Fibroblast of the conjunctiva (primary cell): ENCODE measurements around the gene SYS1.

Source experiments
- DNase-seq: peaks from one replicate; pipeline ENCODE4 v3.0.0-alpha.2; 2010; ENCODE audit warnings: low read depth

SYS1 gene

GRCh38 chr20:45358282-45359068 is 4.5 kb upstream of the SYS1 start:
- no peak for DNase-seq

DNA sequence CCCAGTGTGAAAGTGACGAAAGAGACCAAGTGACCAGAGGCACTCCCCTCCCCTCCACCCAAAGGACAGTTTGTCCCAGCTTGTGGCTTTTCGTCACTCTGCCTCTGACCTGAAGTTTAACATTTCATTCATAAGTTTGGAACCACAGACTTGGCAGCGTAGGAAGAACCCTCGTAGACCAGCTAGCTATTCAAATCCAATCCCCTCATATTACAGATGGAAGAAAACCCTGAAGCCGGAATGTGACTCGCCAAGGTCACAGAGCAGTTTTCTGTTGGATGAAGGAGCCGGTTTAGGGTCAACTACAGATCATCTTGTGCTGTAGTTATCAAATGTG is 3.9 kb upstream of the SYS1 start:
- DNase-seq = no peak

DNA sequence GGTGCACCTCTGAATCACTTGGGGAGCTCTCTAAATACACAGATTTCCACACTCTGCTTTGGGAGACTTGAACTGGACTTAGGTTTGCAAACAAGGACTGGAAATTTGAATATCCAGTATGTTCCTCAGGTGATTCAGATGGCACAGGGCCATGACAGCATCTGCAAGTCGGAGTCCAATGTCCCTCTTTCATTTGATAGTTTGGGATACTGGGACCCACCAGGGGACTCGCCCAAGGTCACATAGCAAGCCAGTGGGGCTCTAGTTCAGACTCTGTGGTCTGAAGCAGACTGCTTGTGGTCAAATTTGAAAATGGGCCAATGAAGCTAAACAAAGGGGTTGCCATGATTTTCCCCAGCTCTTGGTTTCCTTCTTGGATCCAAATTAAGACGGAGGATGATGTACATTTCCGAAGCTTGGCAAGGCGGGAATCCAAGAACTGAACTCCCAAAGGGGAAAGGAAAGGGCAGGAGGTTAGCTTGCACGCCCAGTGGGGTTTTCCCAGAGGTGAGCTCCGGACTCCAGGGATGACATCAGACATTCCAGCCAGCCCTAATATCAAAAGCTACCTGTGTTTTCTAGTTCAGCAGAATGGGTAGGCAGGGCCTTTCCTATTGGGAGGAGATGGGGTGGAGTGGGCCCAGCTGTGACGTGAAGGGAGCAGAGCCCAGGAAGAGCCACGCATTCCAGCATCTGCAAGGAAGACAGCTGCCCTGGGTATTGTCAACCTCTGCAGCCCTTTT is 3.4 kb upstream of the SYS1 start:
- no peak for DNase-seq

GRCh38 chr20:45361793-45362192 is 1.2 kb upstream of the SYS1 start:
- DNase-seq = no peak

- no peak for DNase-seq
Measured at GRCh38 chr20:45363611-45364492, 896 bp downstream of the SYS1 start.

DNA sequence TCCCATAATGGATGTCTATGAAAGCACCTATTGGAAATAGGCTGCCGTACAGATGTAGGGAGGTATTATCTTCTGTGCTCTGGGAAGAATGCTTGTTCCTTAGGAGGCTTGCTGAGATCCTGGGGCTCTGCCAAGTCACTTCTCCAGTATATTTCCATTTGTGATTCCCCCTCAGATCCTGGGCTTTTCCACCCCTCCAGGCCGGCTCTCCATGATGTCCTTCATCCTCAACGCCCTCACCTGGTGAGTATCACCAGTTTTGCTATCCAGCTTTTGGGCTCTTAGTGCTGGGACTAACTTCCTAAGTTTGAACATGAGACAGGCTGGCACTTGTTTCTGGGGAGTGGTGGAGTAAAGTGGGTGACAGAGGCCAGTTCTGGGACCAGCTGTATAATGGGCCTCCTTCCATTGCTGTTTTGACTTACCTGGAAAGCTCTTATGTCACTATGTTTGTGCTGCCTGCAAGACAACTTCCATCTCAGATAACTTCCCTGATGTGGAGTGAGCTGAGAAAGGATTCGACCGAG is 2.6 kb downstream of the SYS1 start:
- no peak for DNase-seq

- DNase-seq = no peak
Measured at GRCh38 chr20:45366192-45366591, 3.2 kb downstream of the SYS1 start.

DNA sequence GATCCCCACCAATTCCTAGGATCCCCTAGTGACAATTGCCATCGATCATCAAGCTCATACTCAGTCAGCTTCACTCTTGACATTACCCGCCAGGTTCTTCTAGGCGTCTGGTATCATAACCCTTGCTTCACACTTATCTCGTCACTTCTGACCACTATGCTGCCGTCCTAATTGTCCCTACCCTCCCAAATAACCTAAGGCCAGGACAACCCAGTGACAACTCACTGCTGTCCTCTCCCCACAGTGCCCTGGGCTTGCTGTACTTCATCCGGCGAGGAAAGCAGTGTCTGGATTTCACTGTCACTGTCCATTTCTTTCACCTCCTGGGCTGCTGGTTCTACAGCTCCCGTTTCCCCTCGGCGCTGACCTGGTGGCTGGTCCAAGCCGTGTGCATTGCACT is 3.7 kb downstream of the SYS1 start:
- no peak for DNase-seq

DNA sequence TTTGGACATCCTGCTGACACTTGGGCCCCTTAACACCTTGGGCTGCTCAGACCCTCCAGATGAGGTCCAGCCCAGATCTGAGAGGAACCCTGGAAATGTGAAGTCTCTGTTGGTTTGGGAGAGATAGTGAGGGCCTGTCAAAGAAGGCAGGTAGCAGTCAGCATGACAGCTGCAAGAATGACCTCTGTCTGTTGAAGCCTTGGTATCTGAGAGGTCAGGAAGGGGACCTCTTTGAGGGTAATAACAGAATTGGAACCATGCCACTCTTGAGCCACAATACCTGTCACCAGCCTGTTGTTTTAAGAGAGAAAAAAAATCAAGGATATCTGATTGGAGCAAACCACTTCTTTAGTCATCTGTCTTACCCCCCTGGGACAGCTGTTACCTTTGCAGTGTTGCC is 4.2 kb downstream of the SYS1 start:
- DNase-seq = no peak

DNA sequence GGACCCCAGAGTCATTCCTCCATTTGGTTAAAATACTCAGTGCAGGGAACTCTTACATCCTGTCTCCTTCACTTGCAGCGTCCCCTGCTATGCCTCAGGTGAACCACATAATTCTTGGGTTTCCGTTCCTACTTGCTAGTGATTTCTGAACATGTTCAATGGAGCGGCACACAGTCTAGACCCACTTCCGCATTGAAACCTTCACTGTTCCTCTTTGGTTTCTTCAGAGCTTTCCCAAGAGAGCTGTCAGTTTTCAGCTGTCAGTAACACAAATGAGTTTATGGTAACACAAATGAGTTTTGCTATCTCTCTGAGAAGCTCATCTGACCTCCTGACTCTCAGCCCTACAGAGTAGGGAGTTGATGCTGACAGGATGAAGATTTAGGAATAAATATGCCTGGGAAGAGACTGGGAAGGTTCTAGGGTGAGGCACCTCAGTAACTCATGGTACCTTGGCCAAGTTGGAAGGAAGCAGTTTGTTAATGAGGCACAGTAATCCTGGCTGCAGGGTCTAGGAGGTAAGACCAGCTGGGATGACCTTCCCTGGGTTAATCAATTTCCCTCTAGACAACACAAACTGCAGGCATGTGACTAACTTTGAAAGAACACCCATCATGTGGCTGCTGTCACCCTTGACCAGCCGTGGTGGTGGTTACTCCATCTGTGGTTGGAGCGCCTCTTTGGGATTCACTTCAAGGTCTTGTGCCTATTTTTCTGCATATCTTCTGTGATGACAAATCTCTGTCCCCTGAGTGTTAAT is 5.4 kb downstream of the SYS1 start:
- no peak for DNase-seq

GRCh38 chr20:45370571-45371160 is 7.7 kb downstream of the SYS1 start:
- DNase-seq = no peak

- DNase-seq = no peak
Measured at GRCh38 chr20:45372241-45372640, 9.3 kb downstream of the SYS1 start.

DNA sequence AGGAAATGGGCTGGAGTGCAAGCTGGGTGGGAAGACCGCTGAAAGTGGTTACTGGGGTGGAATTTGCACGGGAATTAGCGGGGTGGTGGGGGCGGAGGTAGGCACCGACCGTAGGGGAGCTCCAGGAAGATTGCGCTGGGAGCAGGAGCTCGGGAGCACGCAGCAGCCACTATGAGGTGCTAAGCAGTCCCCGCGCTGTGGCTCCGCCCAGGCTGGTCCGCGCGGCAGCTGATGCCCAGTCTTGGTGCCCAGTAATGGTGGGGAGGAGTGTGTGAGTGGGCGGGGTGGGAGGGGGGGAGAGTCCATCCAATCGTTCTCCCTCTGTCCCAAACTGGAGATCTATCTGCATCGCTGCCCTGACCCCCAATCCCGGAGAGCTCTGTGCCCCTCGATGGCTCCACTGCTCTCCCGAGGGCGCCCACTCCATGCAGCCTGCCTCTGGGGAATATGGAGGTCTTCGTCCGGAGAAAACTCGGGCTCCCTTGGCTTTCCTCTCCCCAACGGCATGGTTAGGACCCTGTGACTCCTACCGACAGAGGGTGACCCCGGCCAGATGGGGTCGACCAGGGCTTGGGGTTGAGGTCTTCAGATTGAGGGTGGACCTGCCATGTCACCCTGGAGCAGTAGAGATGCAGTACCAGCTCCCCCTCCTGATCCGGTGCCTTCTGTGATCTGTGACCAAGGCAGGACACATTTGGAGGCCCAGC is 9.8 kb downstream of the SYS1 start:
- DNase-seq = no peak

DNA sequence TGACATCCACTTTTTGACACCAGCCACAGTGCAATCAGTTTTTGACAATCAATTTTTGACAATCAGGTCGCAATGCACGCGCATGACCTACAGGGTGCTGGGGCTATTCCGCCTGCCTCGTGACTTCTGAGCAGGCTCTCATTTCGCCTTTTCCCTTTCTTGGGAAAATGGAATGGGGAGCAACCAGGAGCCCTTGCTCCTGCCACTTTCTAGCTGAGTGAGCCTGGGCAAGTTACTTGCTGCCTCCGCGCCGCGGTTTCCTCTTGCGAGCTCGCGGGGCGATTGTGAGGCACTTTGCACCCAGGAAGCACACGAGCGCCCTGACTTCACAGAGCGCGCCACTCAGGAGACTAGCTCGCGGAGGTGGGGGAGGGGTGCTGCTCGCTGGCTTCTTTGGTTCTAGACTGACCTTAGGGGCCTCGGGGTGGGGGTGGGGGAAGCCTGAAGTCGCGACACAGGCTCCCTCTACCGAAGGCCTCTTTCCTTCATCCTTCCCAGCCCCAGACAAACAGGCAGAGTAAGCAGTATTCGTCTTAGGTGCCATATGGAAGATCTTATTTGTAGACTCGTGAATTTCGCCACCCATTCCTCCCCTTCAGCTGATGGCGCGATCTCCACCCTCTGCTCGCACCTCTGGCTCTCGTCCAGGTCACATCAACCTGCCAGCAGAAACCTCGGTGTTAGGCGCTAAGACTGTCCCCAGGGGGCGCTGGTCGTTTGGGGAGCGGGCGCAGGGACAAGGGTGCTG is 10.6 kb downstream of the SYS1 start:
- DNase-seq = peak; percentile 71

GRCh38 chr20:45374101-45374467 is 11.1 kb downstream of the SYS1 start:
- DNase-seq = no peak

GRCh38 chr20:45374966-45375365 is 12.0 kb downstream of the SYS1 start:
- no peak for DNase-seq

DNA sequence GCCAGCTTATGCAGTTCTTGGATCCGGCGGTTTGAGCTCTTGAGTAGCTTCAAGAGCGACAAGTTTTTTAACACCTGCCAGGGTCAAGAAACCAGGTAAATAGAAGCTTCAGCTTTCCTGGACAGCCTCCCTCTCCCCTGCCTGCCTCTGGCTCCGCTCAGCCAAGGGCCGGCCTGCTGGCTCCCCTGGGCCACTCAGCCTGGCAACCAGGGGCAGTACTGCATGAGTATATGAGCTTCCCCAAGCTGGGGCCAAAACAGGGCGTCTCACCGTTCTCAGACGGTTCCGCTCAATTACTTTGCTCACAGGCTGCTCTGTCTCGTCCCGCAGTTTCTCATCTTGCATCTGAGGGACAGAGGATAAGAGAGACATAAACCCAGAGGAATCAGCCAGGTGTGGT is 14.3 kb downstream of the SYS1 start:
- no peak for DNase-seq

DNA sequence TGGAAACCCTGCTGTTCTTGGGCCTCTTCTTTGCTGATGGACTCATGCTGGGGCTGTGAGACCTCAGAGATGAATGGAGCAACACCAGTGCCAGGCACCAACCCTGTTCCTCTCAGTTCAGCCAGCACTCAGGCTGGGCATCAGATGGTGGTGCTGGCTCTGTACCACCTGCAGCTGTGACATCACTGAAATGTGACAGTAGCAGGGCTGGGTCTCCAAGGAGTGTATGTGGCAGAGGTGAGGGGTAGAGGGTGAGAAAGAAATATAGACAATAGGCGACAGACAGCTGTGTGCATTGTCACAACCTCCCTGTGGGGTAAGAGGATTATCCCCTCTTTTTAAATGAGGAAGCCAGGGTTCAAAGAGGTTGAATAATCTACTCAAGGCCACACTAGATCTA is 15.2 kb downstream of the SYS1 start, which contains the start of gene TP53TG5:
Gene TP53TG5 (minus strand): TSS at position 135 of the 400 bp plus-strand sequence. CDS start 89 bp downstream, at position 46.
- DNase-seq = no peak

- no peak for DNase-seq
Measured at GRCh38 chr20:45387274-45387673, 24.3 kb downstream of the SYS1 start.

GRCh38 chr20:45390931-45391330 is 28.0 kb downstream of the SYS1 start:
- no peak for DNase-seq
